GM23338 (cell line): ENCODE results near the gene KPTN. TPM values are rescaled to one million over a fixed set of nuclear protein-coding genes. Genes with fewer than 3 reads are reported as not detected.

Experiments used
- ATAC-seq: fragments of 200-7000 bp; cut with Tn5 transposase; 3 replicates; pipeline ENCODE4 v1.9.1; 2020
- DNase-seq: peaks from one replicate; pipeline ENCODE4 v3.0.0-alpha.2; 2015; ENCODE audit warnings: low spot score
- H2AFZ ChIP-seq: fragments of 200-600 bp; sonication (generic); 2 replicates; pipeline ENCODE4 v1.8.0; 2016; ENCODE audit warnings: antibody characterized with exemption, mild to moderate bottlenecking, moderate library complexity
- H3F3A ChIP-seq: fragments of 200-600 bp; sonication (generic); replicated peaks from 2 replicates; pipeline ENCODE4 v1.8.0; 2017; ENCODE audit warnings: antibody characterized with exemption, mixed run types, low read depth
- H3K27ac ChIP-seq: fragments of 200-600 bp; sonication (generic); 2 replicates; pipeline ENCODE4 v1.6.1; 2016; ENCODE audit warnings: low read depth
- H3K27me3 ChIP-seq: fragments of 200-600 bp; sonication (generic); 2 replicates; pipeline ENCODE4 v1.8.0; 2016; ENCODE audit warnings: mild to moderate bottlenecking, mixed run types, moderate library complexity; ENCODE audit not compliant: insufficient read depth
- H3K36me3 ChIP-seq: fragments of 200-600 bp; sonication (generic); 2 replicates; pipeline ENCODE4 v1.8.0; 2016; ENCODE audit warnings: mild to moderate bottlenecking; ENCODE audit not compliant: insufficient read depth
- H3K4me1 ChIP-seq: fragments of 200-600 bp; sonication (generic); 2 replicates; pipeline ENCODE4 v1.8.0; 2016; ENCODE audit warnings: mild to moderate bottlenecking, moderate library complexity; ENCODE audit not compliant: insufficient read depth
- H3K4me2 ChIP-seq: fragments of 200-600 bp; sonication (generic); 2 replicates; pipeline ENCODE4 v1.7.1; 2017; ENCODE audit warnings: mixed run types
- H3K4me3 ChIP-seq: fragments of 200-600 bp; sonication (generic); 2 replicates; pipeline ENCODE4 v1.6.1; 2016; ENCODE audit warnings: mixed run types
- H3K79me2 ChIP-seq: fragments of 200-600 bp; sonication (generic); replicated peaks from 2 replicates; pipeline ENCODE4 v1.8.0; 2017; ENCODE audit warnings: mild to moderate bottlenecking; ENCODE audit not compliant: insufficient read depth
- H3K9me2 ChIP-seq: fragments of 200-600 bp; sonication (generic); 2 replicates; pipeline ENCODE4 v1.8.0; 2017; ENCODE audit not compliant: insufficient read depth
- H4K20me1 ChIP-seq: fragments of 200-600 bp; sonication (generic); replicated peaks from 2 replicates; pipeline ENCODE4 v1.8.0; 2017; ENCODE audit warnings: mild to moderate bottlenecking; ENCODE audit not compliant: insufficient read depth
- H3K27ac Mint-ChIP-seq: 2 replicates; pipeline ENCODE4 v1.8.0; 2020; ENCODE audit warnings: inconsistent platforms, mild to moderate bottlenecking, moderate library complexity, mixed read lengths
- H3K27me3 Mint-ChIP-seq: 3 replicates; pipeline ENCODE4 v1.8.0; 2022; ENCODE audit warnings: low read depth, mild to moderate bottlenecking, moderate library complexity, mixed read lengths, inconsistent platforms; ENCODE audit not compliant: insufficient read depth, poor library complexity
- H3K36me3 Mint-ChIP-seq: 3 replicates; pipeline ENCODE4 v1.8.0; 2021; ENCODE audit warnings: low read depth, mild to moderate bottlenecking, inconsistent platforms, moderate library complexity, mixed read lengths
- H3K4me1 Mint-ChIP-seq: 3 replicates; pipeline ENCODE4 v1.8.0; 2020; ENCODE audit warnings: mild to moderate bottlenecking, inconsistent platforms, mixed read lengths
- H3K4me3 Mint-ChIP-seq: 3 replicates; pipeline ENCODE4 v1.8.0; 2021; ENCODE audit warnings: moderate library complexity, mild to moderate bottlenecking, inconsistent platforms, mixed read lengths
- H3K9me3 Mint-ChIP-seq: 3 replicates; pipeline ENCODE4 v1.8.0; 2020; ENCODE audit warnings: moderate library complexity, mild to moderate bottlenecking, inconsistent platforms, mixed read lengths
- CREB1 ChIP-seq: fragments of 250-450 bp; sonication (Bioruptor Pico); IDR thresholded peaks from 2 replicates; pipeline ENCODE4 v1.5.0; 2020; ENCODE audit warnings: low read depth, mild to moderate bottlenecking, moderate library complexity
- ETS1 ChIP-seq: IDR thresholded peaks from 2 replicates; pipeline ENCODE4 v1.6.1; 2016; ENCODE audit warnings: antibody characterized with exemption
- EZH2 ChIP-seq: fragments of 200-600 bp; sonication (generic); IDR thresholded peaks from one replicate; pipeline ENCODE4 v1.8.0; 2017; ENCODE audit warnings: antibody characterized with exemption, mild to moderate bottlenecking, low read depth; ENCODE audit not compliant: unreplicated experiment
- EZH2phosphoT487 ChIP-seq: fragments of 200-600 bp; sonication (generic); IDR thresholded peaks from one replicate; pipeline ENCODE4 v1.8.1; 2018; ENCODE audit warnings: antibody characterized with exemption; ENCODE audit not compliant: unreplicated experiment
- NANOG ChIP-seq: IDR thresholded peaks from 2 replicates; pipeline ENCODE4 v1.6.1; 2016; ENCODE audit warnings: antibody characterized with exemption, borderline replicate concordance
- POLR2AphosphoS5 ChIP-seq: IDR thresholded peaks from 2 replicates; pipeline ENCODE4 v1.6.1; 2016; ENCODE audit warnings: antibody characterized with exemption, low read depth
- ZNF114 ChIP-seq: fragments of 250-450 bp; sonication (Bioruptor Pico); IDR thresholded peaks from 2 replicates; pipeline ENCODE4 v1.5.0; 2020; ENCODE audit warnings: mild to moderate bottlenecking, moderate library complexity
- ZNF331 ChIP-seq: fragments of 250-450 bp; sonication (Bioruptor Pico); IDR thresholded peaks from 2 replicates; pipeline ENCODE4 v1.5.0; 2020; ENCODE audit warnings: low read depth, mild to moderate bottlenecking, moderate library complexity
- ZNF462 ChIP-seq: fragments of 250-450 bp; sonication (Bioruptor Pico); IDR thresholded peaks from 2 replicates; pipeline ENCODE4 v1.5.0; 2020; ENCODE audit warnings: mild to moderate bottlenecking, moderate library complexity
- polyA plus RNA-seq: library from polyadenylated mRNA; unstranded; fragments of >200 nt; fragmentation: Nextera tagmentation; extraction: Ambion mirVana; gene quantifications from 2 replicates; pipeline ENCODE4 v1.2.1, GENCODE V29; 2016
- total RNA-seq: library from RNA; depleted of rRNA; stranded (reverse); fragments of >200 nt; shearing (Covaris generic); gene quantifications from 2 replicates; pipeline ENCODE4 v1.2.3, GENCODE V29; 2014
- TF ChIP-seq, protein P1 (sequence below): IDR thresholded peaks from one replicate; pipeline ENCODE4 v1.6.1; 2018; ENCODE audit warnings: antibody characterized with exemption; ENCODE audit not compliant: unreplicated experiment
- TF ChIP-seq, protein P2 (sequence below), 2 experiments: fragments of 200-600 bp in 1 of 2; sonication (generic) in 1 of 2; conservative IDR thresholded peaks; 2 replicates each; pipeline versions ENCODE4 v1.5.1 to v1.6.1; 2016 to 2017; ENCODE audit warnings: antibody characterized with exemption in 2 of 2, low read depth in 2 of 2, mild to moderate bottlenecking in 2 of 2, moderate library complexity in 1 of 2

The KPTN gene
- total and polyA plus RNA-seq, 2 experiments from 2014 or later = 19.8 to 26.2 TPM

GRCh38 chr19:47518854-47519253, 34.8 kb upstream of the KPTN start (continued):
- TF ChIP-seq ZNF462 (CRISPR knock-in tag) (no peak), EZH2 (no peak)

GRCh38 chr19:47518139-47518538, 34.1 kb upstream of the KPTN start:
- Mint-ChIP-seq H3K27me3 (peaks cover 27% of the 10 kb centered on the region), H3K4me1 (peaks cover 22% of the 10 kb centered on the region), H3K4me3 (no peak overlapping the region), H3K36me3 (no peaks in the 10 kb centered on the region), H3K9me3 (no peaks in the 10 kb centered on the region; the same call in 2 of the 3 replicates), H3K27ac (no peak overlapping the region)
- Histone ChIP-seq H3K4me2 (no peak overlapping the region), H3K27me3 (no peaks in the 10 kb centered on the region), H3K36me3 (no peaks in the 10 kb centered on the region), H3K4me3 (no peak overlapping the region), H2AFZ (no peak overlapping the region), H3F3A (no peaks in the 10 kb centered on the region; the same call in 1 of the 2 replicates), H3K9me2 (no peaks in the 10 kb centered on the region), H4K20me1 (peaks cover 2% of the 10 kb centered on the region), H3K27ac (no peak overlapping the region), H3K4me1 (peaks cover 9% of the 10 kb centered on the region; the same call in 1 of the 2 replicates), H3K79me2 (peaks cover 15% of the 10 kb centered on the region)
- no peak for DNase-seq
- ATAC-seq = no peak
- TF ChIP-seq CREB1 (CRISPR knock-in tag) (no peak), ZNF114 (no peak), EZH2phosphoT487 (no peak), ZNF331 (CRISPR knock-in tag) (no peak), POLR2AphosphoS5 (no peak), ETS1 (no peak), NANOG (no peak)
- TF ChIP-seq, protein P1, sequence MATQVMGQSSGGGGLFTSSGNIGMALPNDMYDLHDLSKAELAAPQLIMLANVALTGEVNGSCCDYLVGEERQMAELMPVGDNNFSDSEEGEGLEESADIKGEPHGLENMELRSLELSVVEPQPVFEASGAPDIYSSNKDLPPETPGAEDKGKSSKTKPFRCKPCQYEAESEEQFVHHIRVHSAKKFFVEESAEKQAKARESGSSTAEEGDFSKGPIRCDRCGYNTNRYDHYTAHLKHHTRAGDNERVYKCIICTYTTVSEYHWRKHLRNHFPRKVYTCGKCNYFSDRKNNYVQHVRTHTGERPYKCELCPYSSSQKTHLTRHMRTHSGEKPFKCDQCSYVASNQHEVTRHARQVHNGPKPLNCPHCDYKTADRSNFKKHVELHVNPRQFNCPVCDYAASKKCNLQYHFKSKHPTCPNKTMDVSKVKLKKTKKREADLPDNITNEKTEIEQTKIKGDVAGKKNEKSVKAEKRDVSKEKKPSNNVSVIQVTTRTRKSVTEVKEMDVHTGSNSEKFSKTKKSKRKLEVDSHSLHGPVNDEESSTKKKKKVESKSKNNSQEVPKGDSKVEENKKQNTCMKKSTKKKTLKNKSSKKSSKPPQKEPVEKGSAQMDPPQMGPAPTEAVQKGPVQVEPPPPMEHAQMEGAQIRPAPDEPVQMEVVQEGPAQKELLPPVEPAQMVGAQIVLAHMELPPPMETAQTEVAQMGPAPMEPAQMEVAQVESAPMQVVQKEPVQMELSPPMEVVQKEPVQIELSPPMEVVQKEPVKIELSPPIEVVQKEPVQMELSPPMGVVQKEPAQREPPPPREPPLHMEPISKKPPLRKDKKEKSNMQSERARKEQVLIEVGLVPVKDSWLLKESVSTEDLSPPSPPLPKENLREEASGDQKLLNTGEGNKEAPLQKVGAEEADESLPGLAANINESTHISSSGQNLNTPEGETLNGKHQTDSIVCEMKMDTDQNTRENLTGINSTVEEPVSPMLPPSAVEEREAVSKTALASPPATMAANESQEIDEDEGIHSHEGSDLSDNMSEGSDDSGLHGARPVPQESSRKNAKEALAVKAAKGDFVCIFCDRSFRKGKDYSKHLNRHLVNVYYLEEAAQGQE = no peak
- TF ChIP-seq, protein P2, sequence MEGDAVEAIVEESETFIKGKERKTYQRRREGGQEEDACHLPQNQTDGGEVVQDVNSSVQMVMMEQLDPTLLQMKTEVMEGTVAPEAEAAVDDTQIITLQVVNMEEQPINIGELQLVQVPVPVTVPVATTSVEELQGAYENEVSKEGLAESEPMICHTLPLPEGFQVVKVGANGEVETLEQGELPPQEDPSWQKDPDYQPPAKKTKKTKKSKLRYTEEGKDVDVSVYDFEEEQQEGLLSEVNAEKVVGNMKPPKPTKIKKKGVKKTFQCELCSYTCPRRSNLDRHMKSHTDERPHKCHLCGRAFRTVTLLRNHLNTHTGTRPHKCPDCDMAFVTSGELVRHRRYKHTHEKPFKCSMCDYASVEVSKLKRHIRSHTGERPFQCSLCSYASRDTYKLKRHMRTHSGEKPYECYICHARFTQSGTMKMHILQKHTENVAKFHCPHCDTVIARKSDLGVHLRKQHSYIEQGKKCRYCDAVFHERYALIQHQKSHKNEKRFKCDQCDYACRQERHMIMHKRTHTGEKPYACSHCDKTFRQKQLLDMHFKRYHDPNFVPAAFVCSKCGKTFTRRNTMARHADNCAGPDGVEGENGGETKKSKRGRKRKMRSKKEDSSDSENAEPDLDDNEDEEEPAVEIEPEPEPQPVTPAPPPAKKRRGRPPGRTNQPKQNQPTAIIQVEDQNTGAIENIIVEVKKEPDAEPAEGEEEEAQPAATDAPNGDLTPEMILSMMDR (conservative IDR thresholded peaks at IDR 0.05; ENCODE audit: low read depth in 2 of 2) = no peak
